GM21526 (cell line): ENCODE measurements around the gene CDC42BPB.

Source experiments
- ATAC-seq: cut with Tn5 transposase; IDR thresholded peaks from one replicate; pipeline ENCODE4 v1.9.1; 2021; ENCODE audit warnings: moderate library complexity; ENCODE audit not compliant: unreplicated experiment, low FRiP score

CDC42BPB gene

DNA sequence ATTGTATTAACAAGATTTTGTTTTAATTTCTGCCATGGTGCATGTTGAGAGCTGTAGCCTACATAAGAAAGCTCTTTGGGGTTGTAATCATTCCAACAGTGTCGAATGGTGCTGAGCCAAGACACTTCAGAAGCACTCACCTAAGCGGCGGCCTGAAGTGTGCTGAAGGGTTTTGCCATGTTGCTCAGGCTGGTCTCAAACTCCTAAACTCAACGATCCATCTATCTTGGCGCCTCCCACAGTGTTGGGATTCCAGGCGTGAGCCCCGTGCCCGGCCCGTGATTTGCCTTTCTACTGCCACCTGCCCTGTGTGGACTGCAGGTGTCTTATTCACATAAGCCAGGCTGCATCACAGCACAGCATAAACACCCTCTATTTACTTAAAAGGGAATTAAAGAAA lies 86.0 kb downstream of the CDC42BPB start:
- ATAC-seq, result no peak

DNA sequence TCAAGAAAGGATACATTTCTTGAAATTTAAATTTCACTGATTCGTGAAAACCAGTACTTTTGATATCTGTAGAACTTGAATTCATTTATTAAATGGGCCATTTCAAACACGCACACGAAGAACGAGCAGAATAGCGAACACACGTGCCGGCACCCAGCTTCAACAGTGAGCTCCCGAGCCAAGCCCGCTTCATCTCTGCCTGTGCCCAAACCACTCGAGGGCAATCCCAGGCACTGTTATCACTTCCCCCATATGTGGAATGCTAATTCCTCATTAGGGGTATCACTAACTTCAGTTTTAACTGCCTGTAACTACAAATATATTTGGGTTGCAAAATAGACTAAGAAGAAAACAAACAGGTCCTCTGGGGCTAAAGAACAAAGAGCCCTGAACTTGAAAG lies 86.9 kb downstream of the CDC42BPB start:
- ATAC-seq, result no peak

DNA sequence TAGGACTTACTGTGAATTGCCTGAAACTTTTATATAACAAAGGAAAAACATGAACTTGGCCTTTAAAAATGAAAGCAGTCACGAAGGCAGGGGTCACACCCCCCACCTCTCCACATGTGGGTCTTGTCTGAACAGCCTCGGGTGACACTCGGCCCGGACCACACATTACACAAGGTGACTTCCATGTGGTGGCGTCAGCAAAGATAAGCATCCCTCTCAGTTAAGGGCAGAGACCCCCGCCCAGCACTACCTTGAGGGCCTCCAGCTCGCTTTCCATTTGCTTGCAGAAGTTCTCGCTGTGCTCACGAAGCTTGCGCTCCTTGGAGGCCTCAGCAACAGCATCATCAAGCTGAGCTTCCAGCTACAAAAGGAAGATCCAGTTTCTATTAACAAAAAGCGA lies 87.4 kb downstream of the CDC42BPB start:
- no peak for ATAC-seq

DNA sequence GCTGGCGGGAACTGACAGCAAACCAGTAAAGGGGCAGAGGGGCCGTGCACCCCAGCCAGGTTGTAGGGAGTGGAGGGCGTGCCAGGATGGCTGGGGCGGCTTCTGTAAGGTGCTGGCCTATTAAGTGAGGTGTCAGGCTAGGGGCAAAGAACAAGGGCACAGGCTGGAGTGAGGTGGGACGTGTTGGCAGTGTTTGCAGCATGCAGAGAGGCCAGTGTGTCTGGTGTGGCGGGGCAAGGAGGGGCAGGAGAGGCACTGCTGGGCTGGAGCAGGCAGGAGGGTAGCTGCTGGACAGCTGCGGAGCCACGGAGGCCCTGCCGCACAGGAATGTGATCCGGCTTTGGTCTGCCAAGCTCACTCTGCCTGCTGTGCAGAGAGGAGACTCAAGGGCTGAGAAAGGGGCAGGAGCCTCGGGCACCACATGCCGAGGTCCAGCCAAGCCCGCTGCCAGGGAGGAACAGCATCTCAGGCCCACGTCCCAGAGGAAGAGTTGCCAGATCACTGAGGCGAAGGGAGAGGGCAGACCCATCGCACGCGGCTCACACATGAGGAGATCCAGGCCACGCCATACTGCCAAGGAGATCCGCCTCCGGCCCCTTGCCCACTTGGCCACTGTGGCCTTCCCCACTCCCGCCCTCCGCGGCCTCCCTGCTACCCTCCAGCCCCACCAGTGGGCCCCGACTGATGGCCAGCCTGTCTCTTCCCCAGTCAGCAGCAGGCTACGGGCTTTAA lies 88.1 kb downstream of the CDC42BPB start:
- ATAC-seq, result no peak

DNA sequence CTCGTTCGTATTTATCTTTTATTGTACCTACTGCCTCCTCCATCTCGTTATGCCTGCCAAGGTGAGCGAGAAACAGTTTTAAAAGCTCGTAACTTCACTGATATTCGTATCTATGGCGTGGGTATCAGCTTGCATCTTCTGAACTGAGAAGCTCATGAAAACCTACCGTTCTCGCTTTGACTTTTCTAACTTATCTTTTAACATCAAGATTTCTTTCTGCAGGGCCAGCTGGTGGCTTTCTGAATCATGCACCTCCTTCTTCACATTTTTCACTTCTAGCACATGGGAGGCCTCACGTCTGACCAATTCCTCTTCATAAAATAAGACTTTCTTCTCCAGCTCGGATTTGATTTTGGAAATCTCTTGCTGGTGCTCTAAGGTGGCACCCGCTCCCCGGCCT lies 89.0 kb downstream of the CDC42BPB start:
- ATAC-seq, result no peak

DNA sequence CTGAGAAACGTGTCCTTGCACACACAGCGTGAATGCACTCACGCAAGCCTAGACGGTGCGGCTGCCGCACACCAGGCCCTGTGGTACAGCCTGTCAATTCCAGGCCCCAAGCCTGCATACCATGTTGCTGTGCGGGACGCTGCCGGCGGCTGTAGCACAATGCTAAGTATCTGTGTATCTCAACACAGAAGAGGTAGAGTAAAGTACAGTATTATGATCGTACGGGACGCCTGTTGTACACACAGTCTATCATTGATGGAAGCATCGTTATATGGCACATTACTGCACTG lies 89.9 kb downstream of the CDC42BPB start:
- no peak for ATAC-seq

DNA sequence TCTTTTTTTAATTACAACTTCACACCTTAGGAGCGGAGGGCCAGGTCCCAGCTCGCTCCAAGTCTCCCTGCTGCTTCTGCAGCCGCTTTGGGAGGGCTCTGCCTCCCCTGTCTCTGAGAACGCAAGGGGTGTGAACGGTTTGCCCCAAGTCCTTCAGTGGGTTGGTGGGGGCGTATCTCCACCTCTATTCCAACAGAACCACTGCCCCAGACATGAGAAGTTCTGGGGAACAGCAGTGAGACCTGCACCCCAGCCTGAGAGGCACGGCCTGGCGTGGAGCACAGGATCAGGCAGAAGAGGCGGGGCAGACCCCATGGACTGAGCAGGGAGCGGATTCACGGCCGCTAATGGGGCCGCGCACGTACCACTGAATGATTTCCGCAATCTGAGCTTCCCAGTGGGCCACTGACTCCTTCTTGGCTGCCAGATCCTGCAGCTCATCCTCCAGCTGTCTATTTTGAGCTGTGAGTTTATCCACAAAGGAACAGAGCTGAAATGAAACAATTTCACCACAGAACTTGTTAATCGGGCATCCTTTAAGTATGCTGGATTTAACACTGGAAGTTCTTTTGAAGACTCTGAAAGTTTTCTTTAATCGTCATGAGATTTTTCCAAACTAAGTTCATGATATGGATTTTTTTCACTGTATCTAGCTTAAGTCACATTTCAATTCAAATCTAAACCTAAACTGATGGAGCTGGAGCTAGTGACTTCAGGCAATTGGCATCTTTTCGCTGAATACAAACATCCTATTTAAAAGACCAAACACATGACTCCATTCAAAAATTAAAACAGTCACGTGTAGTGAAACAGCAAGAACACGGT lies 90.5 kb downstream of the CDC42BPB start:
- ATAC-seq, result no peak

DNA sequence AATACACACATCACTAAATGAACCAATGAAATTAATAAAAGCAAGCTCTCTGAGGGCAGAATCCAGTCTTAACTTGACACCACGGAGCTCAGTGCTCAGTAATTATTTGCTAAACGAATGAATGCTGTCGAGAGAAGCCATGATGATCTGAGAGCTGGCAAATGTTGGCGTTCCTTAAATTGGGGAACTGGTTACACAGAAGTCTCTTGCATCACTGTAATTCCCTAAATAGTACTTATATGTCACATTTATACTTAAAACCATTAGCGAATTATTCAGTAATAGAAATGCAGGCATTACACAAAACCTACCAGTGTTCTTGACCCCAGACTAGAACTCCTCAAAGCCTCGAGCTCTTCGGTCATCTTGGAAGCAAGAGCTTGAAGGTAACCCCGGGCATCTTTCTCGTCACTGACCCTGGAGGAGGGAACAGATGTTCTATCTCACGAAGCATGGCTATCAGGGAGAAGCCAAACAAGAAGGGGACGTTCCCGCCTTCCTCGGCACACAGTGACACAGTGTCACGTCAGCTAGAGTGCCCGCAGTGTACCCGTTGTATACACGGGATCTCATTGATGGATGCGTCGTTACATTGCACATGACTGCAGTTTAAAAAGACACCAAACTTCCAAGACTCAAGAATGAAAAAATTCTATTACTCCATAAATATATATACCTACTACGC lies 91.2 kb downstream of the CDC42BPB start:
- ATAC-seq, result no peak

DNA sequence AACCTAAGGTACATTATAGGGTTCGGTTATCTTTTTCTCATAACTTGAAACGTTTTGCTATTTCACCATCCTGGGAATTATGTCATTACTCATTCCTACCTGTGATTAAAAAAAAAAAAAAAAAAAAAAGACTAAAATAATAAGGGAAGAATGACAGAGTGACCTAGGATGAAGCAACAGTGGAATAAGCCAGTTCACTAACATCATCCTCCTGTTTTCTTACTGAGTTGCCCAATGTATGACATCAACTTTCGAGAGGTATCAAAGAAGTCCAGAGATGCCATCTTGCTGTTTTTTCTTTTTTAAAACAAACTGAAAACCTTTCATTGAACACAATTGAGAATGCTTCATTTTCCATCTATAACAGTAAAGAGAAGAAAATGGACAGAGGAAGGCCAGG lies 92.1 kb downstream of the CDC42BPB start:
- ATAC-seq, result no peak

DNA sequence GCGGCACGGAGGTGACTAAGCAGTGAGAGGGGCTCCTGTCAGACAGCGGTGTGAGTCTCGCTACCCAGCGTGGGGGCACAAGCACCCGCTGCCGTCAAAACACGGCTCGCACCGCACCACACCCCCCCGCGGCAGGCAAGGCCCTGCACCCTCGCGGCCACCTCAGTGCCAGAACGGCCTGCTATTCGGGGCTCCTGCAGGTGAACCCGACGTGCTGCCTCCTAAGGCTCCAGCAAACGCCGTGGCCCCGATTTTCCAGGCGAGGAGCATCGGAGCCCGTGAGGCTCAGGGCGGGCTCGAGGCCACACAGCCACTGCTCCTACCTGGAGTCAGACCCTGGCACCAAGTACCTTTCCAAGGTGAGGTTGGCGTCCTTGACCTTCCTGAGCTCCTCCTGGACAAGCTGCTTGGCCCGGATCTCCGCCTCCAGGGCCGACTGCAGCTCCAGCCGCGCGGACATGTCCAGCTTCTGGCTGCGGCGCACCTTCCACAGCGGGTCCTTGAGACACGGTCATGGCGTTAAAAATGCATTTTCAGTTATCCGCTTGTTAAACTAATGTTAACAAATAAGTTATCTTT lies 93.1 kb downstream of the CDC42BPB start:
- no peak for ATAC-seq

DNA sequence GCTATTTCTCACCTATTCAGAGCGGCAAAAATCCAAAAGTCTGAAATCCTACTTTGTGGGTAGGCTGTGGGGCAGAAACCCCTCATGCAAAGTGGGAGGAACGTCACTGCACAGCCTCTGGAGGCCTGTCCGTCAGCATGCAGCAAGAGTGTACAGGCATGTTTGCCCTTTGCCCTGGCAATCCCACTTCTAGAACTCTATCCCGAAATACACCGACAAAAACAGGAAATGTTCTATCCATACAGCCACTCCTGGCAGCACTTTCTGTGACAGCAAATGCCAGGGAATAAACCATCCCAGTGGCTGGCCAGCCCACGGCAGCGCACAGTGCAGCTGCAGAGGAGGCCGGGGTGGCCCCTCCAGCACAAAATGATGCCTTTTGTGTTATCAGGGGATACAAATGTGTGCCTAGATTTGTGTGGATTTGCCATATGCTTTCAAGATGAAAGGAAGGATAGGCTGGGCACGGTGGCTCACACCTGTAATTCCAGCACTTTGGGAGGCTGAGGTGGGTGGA lies 95.2 kb downstream of the CDC42BPB start:
- no peak for ATAC-seq

DNA sequence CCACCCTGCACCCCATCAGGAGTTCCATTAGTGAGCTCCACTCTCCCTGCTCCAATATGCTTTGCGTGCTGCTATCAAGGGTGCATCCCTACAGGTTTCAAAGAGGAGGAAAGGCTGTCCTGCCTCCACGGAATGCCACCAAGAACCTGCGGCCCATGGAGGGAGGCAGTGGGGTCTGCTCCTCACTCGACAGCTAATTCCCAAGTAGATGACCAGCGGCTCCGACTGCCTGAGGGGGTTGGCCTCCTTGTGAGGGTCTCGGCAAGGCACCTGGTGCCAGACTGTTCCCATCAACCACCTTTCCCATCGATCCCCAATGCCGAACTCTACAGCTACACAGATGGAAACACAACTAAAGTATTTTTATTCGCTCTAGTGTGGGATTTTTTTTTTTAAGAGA lies 98.9 kb downstream of the CDC42BPB start:
- no peak for ATAC-seq

DNA sequence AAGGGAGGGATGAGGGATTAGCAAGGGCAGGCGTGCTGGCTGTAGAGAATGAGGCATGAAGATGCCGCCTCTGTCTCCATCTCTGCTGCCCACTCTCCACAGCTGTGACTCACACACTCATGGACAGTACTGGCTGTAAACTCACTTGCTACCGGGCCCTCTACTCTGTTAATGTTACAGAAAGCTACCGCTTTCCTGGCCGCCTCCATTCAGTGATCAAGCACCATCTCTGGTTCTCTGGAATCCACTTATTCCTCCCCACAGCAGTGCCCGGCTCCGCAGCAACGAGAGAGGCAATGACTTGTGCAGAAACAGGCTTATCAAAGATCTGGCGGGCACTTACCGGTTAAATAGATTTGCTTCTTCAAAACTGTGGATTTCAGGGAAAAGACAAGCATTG lies 100.1 kb downstream of the CDC42BPB start:
- no peak for ATAC-seq

DNA sequence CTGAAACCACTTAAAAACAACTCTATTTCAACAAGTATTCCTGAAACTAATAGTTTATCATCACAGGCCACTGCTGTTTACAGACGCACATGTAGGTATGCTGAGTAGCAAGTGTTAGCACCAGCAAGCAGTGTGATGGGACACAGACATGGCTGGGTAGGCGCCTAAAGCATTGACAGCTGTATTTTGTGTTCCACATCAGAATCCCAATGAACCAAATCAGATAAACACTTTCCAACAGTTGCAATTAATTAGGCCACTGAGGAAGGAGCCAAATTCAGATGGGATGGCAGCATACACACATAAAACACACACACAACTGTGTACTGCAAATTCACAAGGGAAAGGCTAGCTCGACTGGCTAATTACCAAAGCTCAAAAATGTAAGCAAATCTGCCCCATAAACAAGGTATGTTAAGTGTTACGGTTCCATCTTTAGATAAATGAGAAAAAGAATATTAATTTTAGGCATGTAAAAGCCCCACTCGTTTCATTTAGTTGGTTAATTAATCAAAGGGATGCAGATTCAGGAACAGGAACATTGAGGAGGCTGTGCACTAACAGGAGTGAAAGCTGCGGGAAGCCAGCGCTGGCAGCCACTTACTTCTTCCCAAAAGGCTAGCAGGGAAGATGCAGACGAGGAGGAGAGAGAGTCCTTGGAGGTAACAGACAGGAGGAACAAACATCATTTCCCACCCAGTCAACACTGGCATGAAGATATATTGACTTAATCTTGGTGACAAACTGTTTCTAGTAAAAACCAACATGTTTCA lies 101.5 kb downstream of the CDC42BPB start:
- no peak for ATAC-seq

DNA sequence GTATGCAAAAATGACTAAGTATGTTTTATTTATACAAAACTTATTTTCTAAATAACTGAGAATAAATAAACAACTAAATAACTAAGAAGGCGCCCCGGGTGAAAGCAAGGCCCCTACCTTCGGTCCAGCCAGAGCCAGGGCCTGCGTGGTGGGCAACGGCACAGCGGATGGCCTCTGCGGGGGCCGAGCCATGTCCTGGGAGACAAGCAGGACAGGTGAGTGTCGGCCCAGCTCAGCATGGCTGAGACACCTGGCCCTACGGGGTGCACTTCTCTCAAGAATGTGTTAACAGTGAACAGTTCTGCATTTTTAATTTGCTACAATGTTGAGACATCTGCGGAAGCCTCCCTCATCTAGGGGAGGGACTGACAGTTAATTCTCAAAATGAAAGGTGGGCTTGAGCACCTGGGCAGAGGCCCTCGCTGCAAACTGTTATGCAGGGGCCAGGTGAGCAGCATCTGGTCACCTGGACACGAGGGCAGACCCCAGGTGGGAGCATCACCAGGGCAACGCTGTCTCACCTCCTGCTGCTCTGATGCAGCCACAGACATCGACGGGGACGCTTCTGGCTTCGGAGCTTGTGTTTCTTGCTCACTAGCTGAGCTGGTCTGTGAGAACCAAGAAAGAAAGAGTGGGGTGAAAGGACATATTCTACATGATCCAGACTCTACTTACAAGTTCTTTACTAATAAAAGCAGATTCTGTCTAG lies 103.1 kb downstream of the CDC42BPB start:
- ATAC-seq, result no peak

DNA sequence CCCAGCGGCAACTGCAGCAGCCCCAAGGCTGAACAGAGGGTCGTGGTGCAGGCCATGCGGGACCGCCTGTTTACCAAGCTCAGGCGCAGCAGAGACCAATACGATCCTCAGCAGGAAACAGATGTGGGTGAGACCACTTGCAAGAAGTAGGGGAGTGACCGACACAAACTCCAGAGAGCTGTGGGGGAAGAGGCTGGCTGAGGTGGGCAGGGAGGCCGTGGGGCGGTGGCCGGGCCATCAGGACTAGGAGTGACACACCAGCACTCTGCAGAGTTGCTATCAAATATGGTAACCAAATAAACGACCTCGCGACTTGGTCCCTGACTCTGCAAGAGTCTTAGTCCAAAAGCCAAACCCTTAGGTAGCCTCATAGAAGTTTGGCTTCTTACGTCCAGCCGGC lies 104.2 kb downstream of the CDC42BPB start:
- ATAC-seq, result no peak

DNA sequence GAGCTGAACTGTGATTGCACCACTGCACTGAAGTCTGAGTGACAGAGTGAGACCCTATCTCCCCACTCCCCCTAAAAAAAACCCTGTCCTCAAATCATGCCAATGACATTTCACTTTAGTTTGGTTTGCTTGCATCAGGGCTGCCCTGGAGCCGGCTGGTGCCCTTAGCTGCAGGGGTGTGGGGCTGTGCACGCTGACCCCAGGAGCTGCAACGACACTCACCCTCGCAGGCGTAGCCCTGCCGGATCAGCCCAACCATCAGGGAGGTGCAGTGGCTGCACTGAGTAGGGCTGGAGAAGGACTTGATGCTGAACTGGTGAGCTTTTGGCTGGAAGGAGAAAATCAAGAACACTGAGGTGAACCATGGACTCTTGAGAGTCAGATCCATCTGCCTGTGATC lies 105.1 kb downstream of the CDC42BPB start:
- no peak for ATAC-seq

DNA sequence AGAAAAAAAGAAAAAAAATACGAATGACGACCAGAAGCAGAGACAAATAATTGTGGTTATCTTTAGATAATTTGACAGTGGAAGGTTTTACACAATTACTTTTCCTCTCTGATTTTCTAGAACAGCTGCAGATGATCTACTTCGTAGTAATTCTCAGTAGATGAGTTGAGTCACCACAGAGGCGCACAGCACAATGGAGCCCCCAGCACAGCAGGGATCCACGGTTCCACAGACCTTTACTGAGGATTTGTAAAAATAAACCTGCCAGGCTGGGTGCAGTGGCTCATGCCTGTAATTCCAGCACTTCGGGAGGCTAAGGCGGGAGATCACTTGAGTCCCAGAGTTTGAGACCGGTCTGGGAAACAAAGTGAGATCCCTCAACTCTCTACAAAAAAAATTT lies 105.5 kb downstream of the CDC42BPB start:
- no peak for ATAC-seq

DNA sequence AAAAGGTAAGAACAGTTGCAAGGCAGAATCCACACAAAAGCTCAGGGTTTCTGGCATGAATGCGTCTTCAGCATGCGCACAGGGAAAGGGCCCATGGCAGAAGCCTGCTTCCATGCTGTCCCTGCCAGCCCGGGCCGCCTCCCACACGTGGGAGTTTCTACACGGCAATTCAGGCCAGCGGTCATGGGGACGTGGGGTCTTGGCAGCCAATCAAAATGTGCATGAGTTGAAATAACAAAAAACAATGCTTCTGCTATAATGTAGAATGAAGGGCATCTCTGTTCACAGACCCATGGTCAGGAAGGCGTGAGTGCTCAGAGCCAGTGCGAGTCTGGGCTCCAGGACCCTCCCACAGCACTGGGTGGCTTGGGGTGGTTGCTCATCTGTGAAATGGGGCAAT lies 106.3 kb downstream of the CDC42BPB start:
- ATAC-seq, result no peak
